Measurements from ENCODE around the gene MX2.

MX2 gene

DNA sequence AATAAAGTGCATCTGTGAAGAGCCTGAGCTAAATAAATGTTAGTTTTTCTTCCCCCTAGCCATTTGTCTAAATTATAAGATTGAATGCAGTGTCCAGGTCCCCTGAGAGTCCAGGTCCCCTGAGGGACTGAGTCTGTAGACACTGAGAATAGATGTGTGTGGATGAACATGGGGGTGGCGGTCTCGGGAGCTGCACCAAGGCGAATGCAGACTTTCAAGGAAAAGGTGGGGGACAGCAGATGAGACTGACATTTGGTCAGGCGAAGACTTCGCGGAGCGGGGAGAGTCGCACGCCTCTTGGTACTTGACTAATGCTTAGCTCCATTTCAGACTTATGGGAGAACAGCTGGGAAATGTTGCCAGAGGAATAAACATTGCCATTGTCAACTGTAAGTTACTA lies 17.7 kb upstream of the MX2 start:
- no peak overlapping the region for H3K4me3 ChIP-seq (ENCODE audit: low read depth, low read length)
- TF ChIP-seq, protein P1, sequence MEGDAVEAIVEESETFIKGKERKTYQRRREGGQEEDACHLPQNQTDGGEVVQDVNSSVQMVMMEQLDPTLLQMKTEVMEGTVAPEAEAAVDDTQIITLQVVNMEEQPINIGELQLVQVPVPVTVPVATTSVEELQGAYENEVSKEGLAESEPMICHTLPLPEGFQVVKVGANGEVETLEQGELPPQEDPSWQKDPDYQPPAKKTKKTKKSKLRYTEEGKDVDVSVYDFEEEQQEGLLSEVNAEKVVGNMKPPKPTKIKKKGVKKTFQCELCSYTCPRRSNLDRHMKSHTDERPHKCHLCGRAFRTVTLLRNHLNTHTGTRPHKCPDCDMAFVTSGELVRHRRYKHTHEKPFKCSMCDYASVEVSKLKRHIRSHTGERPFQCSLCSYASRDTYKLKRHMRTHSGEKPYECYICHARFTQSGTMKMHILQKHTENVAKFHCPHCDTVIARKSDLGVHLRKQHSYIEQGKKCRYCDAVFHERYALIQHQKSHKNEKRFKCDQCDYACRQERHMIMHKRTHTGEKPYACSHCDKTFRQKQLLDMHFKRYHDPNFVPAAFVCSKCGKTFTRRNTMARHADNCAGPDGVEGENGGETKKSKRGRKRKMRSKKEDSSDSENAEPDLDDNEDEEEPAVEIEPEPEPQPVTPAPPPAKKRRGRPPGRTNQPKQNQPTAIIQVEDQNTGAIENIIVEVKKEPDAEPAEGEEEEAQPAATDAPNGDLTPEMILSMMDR (IDR thresholded peaks at IDR 0.05; ENCODE audit: low read depth, low read length) = no peak

DNA sequence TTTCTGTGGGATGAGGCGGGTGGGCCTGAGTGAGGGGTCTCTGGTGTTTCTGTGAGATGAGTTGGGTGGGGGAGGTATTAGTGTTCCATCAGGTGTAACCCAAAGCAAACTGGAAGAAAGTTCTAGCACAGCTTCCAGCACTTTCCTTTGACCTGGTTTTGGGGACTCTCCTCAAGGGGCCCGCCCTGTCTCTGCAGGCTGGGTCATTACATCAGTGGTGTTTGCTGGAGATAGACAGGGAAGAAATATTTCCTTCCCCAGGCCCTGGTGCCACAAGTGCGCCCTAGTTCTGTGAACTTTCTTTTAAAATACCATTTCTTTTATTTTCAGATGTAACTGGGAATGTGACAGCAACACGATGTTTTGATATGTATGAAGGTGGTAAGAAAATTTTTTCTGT lies 16.5 kb upstream of the MX2 start:
- H3K4me3 ChIP-seq (ENCODE audit: low read depth, low read length) = no peak overlapping the region
- TF ChIP-seq, protein P1 (IDR thresholded peaks at IDR 0.05; ENCODE audit: low read depth, low read length) = no peak

DNA sequence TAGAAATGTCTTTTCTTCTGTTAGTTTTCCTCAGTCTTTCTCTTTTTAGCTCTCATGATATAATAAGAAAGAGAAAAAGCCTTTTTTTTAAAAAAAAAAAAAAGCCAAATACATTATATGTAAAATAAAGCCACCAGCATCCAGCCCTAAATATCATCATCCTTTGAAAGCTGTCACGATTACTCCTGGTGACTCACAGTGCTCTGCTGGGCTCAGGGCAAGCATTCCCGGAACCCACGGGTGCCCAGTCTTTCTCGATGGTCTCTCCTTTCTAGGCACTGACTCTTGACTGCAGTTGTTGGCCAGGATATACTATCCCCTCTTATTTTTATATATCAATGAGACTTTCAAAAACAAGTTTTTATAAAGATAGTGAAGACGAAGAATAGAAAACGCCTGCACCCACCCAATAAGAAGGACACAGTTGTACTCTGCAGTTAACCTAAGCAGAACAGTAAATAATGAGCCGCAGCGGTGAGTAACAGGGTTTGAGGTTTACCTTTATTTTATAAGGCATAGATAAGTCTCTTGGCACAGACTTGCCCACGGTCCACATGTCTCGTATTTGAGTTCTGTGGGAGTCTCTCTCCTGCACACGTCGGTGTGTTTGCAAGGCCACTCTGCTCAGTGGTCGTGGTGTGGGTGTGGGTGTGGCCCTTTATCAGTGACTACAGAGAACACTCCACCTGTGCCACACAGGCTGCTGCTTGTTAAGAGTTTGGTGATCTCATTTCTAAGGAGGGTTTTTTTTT lies 15.7 kb upstream of the MX2 start:
- no peak overlapping the region for H3K4me3 ChIP-seq (ENCODE audit: low read depth, low read length)
- TF ChIP-seq, protein P1 (IDR thresholded peaks at IDR 0.05; ENCODE audit: low read depth, low read length) = no peak

DNA sequence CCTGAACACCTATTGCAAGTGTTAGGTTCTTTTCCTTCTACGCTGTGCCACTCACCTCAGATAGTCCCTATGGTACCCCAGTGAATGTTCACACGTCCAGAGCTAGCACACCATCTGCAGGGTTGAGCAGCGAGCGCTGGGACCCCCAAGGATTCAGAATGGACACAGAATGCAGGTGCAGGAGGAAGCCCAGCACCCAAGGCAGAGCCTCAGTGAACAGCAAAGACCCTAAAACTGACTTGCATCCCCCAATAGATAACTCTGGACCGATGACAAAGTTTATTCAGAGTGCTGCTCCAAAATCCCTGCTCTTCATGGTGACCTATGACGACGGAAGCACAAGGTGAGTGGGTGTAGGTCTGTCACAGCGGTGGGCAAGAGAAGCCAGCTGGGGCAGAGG lies 15.1 kb upstream of the MX2 start:
- TF ChIP-seq, protein P1 (IDR thresholded peaks at IDR 0.05; ENCODE audit: low read depth, low read length) = no peak
- H3K4me3 ChIP-seq (ENCODE audit: low read depth, low read length) = no peak overlapping the region

DNA sequence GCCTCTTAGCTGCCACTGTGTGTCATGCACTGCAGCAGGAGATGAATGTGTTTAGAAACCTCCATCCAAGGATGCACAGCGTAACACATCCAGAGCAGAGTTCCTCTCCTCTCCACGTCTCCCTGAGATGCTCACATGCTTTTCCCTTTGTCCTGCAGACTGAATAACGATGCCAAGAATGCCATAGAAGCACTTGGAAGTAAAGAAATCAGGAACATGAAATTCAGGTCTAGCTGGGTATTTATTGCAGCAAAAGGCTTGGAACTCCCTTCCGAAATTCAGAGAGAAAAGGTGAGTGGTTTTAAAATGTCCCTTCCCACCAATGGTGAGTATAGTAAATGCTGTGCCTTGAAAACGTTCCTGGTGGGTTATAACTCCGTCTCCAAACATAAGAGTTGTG lies 13.4 kb upstream of the MX2 start:
- TF ChIP-seq, protein P1 (IDR thresholded peaks at IDR 0.05; ENCODE audit: low read depth, low read length) = no peak

DNA sequence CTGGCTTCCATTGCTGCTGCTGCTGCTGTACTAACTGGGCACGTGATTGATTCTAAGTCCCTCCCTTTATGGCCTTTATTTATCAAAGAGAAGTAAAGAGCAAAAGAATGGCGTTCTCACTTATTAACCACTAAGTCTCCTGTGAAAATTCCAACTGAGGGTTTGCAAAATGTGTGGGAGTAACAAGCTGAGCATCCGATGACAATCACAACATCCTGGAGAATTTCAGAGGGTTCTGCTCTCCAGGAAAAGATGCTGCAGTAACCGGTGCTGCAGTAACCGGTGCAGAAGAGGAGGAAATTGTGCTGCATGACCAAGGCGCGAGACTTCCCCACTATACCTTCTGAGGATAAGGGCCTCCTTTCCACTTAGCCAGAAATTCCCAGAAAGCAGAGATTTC lies 12.7 kb upstream of the MX2 start:
- TF ChIP-seq, protein P1 (IDR thresholded peaks at IDR 0.05; ENCODE audit: low read depth, low read length) = no peak
- H3K4me3 ChIP-seq (ENCODE audit: low read depth, low read length) = no peak overlapping the region

More for the DNA sequence above, 13.4 kb upstream of the MX2 start:
- no peak overlapping the region for H3K4me3 ChIP-seq (ENCODE audit: low read depth, low read length)

DNA sequence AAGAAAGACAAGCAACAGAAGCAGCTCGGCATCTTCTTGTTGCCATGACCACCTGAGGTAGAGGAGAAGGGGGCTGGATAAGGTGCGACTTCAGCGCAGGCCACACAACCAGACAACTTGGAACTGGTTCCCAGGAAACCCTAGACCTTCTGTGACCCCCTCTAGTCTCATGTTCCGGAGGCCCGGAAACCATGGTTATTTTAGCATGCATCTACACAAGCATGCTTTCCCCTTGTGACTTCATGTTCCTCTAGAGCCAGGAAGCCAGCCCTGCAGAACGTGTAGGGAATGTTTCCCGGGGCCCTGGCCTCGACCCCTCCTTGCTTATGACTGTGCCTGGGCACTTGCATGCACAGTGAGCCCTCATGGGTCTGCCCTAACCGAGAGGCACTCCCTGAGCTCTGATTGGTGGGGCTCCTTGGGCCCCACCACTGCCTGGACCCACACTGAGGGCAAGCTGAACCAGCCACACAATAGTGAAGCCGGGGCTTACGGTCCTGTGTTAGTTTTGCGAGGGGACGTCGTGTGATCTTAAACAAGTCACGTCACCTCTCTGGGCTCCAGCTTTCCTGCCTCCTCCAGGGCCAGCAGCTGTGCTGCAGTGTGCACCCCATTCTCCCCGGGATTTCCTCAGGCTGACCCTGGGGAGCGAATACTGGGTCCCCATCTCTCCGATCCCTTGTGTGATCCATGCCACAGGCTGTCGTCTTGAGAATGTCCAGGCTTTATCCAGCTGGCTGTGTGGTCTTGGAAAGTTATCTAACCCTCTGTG lies 12.0 kb upstream of the MX2 start:
- TF ChIP-seq, protein P1 (IDR thresholded peaks at IDR 0.05; ENCODE audit: low read depth, low read length) = no peak
- H3K4me3 ChIP-seq (ENCODE audit: low read depth, low read length) = no peak overlapping the region
